Measurements from ENCODE around the gene SPACA6. TPM values are rescaled to one million over a fixed set of nuclear protein-coding genes. Genes with fewer than 3 reads are reported as not detected.

SPACA6 gene
- total RNA-seq, 1 experiment from 2014 or later: 18.9 TPM

GRCh38 chr19:51737389-51737788 is 44.3 kb downstream of the SPACA6 start:
- Histone ChIP-seq H2BK120ac (ENCODE audit: low read depth, low read length, poor library complexity, severe bottlenecking) (no peak overlapping the region), H4K91ac (ENCODE audit: insufficient read length, low read depth, low read length) (no peak overlapping the region), H3K23ac (ENCODE audit: insufficient read length, low read depth, low read length) (no peak overlapping the region), H2BK20ac (ENCODE audit: low read depth, low read length, poor library complexity, severe bottlenecking) (no peak overlapping the region), H3K4me1 (ENCODE audit: insufficient read depth, low read length) (no peaks in the 10 kb centered on the region), H3K27me3 (ENCODE audit: insufficient read depth, low read length) (no peaks in the 10 kb centered on the region), H2BK12ac (ENCODE audit: insufficient read length, low read depth, low read length) (no peak overlapping the region), H3T11ph (ENCODE audit: low read length) (no peak overlapping the region), H4K20me1 (ENCODE audit: control insufficient read depth, insufficient read depth, insufficient read length) (no peaks in the 10 kb centered on the region), H3K27ac (ENCODE audit: insufficient read length, low read depth, low read length) (no peak overlapping the region), H3K79me1 (ENCODE audit: insufficient read depth, low read depth, low read length, poor library complexity, severe bottlenecking) (no peaks in the 10 kb centered on the region), H2AFZ (ENCODE audit: low read length) (no peak overlapping the region), H4K5ac (ENCODE audit: insufficient read length, low read depth, low read length) (no peak overlapping the region), H3K18ac (ENCODE audit: insufficient read length, low read depth, low read length) (no peak overlapping the region), H3K4me2 (ENCODE audit: insufficient read depth, insufficient read length, low read length) (no peak overlapping the region), H3K9ac (ENCODE audit: extremely low read depth, insufficient read length, low read length) (no peak overlapping the region), H3K56ac (ENCODE audit: insufficient read length, low read depth, low read length) (no peak overlapping the region), H2AK5ac (ENCODE audit: insufficient read length, low read length) (no peak overlapping the region), H3K79me2 (ENCODE audit: insufficient read depth, low read length) (no peaks in the 10 kb centered on the region), H3K23me2 (ENCODE audit: insufficient read length, low read depth, low read length, poor library complexity, severe bottlenecking) (no peaks in the 10 kb centered on the region), H3K4ac (ENCODE audit: low read depth, low read length) (no peak overlapping the region), H2BK5ac (ENCODE audit: insufficient read length, low read length) (no peak overlapping the region), H2BK15ac (ENCODE audit: low read depth, low read length) (no peak overlapping the region), H4K8ac (replicated peaks; ENCODE audit: insufficient read length, low read depth, low read length) (no peak overlapping the region), H3K14ac (ENCODE audit: insufficient read depth, low read length) (no peak overlapping the region), H3K9me3 (ENCODE audit: control insufficient read depth, low read depth, low read length) (no peaks in the 10 kb centered on the region)
- TF ChIP-seq, protein P1, sequence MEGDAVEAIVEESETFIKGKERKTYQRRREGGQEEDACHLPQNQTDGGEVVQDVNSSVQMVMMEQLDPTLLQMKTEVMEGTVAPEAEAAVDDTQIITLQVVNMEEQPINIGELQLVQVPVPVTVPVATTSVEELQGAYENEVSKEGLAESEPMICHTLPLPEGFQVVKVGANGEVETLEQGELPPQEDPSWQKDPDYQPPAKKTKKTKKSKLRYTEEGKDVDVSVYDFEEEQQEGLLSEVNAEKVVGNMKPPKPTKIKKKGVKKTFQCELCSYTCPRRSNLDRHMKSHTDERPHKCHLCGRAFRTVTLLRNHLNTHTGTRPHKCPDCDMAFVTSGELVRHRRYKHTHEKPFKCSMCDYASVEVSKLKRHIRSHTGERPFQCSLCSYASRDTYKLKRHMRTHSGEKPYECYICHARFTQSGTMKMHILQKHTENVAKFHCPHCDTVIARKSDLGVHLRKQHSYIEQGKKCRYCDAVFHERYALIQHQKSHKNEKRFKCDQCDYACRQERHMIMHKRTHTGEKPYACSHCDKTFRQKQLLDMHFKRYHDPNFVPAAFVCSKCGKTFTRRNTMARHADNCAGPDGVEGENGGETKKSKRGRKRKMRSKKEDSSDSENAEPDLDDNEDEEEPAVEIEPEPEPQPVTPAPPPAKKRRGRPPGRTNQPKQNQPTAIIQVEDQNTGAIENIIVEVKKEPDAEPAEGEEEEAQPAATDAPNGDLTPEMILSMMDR (conservative IDR thresholded peaks at IDR 0.05): no peak
- Mint-ChIP-seq H3K9me3 (peaks cover 11 to 79% of the 10 kb centered on the region in 2 experiments), H3K4me3 (no peak overlapping the region), H3K36me3 (ENCODE audit: insufficient read depth in 1 of 3, low read depth in 3 of 3) (no peaks in the 10 kb centered on the region), H3K4me1 (peaks cover 0 to 8% of the 10 kb centered on the region in 2 experiments; a peak in 2 of 4 replicates), H3K27ac (no peak overlapping the region), H3K27me3 (ENCODE audit: low read depth) (peaks cover 4% of the 10 kb centered on the region; the same call in 1 of the 2 replicates)
- WGBS (ENCODE audit: extremely low coverage, insufficient read length, low lambda C conversion rate): no CpG with 5 or more reads among the region's 3 CpGs
- DNase-seq: no peak
